GM12874 (cell line): ENCODE results near the gene MGAM2.

Source experiments
- TF ChIP-seq, protein P1 (sequence below): IDR thresholded peaks from 2 replicates; pipeline ENCODE4 v1.5.1; 2011; ENCODE audit warnings: low read depth, mild to moderate bottlenecking, control low read depth, low read length, moderate library complexity; ENCODE audit not compliant: insufficient read depth

MGAM2 gene

DNA sequence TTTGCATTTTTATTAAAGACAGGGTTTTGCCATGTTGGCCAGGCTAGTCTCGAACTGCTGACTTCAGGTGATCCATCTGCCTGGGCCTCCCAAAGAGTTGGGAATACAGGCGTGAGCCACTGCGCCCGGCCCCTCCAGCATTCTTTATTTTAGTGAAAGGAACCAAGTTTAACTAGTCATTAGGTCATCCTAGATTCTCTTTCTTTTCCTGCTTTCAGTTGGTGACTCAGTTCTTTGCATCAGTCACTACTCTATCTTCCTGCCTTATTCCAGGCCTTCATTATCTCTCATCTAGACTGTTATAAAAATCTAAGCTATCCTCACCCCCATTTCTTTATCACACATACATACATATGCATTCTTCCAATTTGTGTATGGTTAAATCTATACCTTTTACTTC lies 82.7 kb downstream of the MGAM2 start:
- TF ChIP-seq, protein P1, sequence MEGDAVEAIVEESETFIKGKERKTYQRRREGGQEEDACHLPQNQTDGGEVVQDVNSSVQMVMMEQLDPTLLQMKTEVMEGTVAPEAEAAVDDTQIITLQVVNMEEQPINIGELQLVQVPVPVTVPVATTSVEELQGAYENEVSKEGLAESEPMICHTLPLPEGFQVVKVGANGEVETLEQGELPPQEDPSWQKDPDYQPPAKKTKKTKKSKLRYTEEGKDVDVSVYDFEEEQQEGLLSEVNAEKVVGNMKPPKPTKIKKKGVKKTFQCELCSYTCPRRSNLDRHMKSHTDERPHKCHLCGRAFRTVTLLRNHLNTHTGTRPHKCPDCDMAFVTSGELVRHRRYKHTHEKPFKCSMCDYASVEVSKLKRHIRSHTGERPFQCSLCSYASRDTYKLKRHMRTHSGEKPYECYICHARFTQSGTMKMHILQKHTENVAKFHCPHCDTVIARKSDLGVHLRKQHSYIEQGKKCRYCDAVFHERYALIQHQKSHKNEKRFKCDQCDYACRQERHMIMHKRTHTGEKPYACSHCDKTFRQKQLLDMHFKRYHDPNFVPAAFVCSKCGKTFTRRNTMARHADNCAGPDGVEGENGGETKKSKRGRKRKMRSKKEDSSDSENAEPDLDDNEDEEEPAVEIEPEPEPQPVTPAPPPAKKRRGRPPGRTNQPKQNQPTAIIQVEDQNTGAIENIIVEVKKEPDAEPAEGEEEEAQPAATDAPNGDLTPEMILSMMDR: no peak

- TF ChIP-seq, protein P1: no peak
Measured at GRCh38 chr7:142196066-142196840, 84.7 kb downstream of the MGAM2 start.

DNA sequence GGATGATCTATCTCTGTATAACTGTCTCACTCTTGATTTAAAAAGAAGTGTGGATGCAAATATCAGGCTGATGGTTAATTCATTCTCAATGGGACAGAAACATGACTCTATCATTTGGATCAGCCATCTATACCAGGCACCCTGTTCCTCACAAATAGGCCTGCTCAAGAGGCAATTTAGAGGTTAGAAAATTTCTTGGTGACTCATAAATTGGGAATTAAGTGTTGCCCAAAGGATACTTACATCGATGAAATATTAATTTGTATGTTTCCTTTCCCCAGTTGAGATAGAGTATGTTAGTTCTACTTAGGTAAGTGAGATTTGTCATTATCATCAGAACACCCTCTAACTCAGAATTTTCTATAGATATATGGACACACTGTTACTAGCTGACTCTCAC lies 88.7 kb downstream of the MGAM2 start:
- TF ChIP-seq, protein P1: no peak

- TF ChIP-seq, protein P1: no peak
Measured at GRCh38 chr7:142228537-142229104, 117.1 kb downstream of the MGAM2 start.

- TF ChIP-seq, protein P1: 0 out of 2 replicates have a peak, but pooled peaks have one; percentile 11
Measured at GRCh38 chr7:142231716-142232115, 120.2 kb downstream of the MGAM2 start.

DNA sequence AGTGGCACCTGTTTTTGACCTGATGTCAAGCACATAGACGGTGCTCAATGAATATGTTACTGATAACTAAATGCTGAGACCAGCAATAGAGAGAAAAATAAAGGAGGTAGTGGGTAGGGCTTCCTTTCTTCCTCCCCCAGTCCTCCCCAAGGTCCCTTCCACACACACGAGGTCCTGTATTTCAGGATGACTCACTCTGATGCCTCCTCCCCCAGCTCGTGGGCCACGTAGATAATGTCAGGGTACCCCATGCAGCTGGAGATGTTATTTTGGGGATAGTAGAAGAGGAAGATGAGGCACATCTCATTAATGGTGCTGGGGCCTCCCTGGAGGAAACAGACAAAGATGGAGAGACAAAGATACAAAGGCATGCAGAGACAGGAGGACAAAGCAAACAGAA lies 129.0 kb downstream of the MGAM2 start:
- TF ChIP-seq, protein P1: no peak

DNA sequence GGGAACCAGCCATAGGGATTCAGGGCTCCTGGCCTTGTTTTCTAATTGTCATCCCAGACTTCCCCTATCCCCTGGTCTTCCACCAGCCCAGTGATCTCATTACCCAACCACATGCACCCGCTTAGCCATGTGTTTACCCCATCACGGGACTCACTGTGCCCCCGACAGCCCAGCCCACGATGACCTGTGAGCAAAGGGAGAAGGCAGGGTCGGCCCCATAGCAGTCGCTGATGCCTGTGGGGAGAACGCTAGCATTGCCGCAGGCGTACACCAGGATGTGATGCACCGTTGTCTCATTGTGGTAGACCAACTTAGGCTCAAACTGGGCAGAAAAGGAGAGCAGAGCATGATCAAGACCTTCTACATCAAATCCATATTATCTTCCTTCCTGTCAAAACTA lies 132.3 kb downstream of the MGAM2 start:
- TF ChIP-seq, protein P1: no peak
